Calu3 (cell line): ENCODE results near the gene CACNA1D. TPM values are rescaled to one million over a fixed set of nuclear protein-coding genes. Genes with fewer than 3 reads are reported as not detected.

Experiments used
- BruUV-seq: library from RNA; stranded (reverse); fragments of 400-500 nt; replicated peaks from 2 replicates; lab custom pipeline; 2021; lab: Mats Ljungman, UMichigan
- CTCF ChIA-PET: fragments of 300-600 bp; sonication (Branson Sonifier 250); formaldehyde crosslinking; loops from one replicate; lab custom pipeline; 2022; ENCODE audit warnings: antibody characterized with exemption; lab: Charles Lee
- DNase-seq: peaks from one replicate; pipeline ENCODE4 v3.0.0; 2022
- H3K27ac Mint-ChIP-seq: one replicate; pipeline ENCODE4 v1.8.0; 2022; ENCODE audit warnings: mixed read lengths; ENCODE audit not compliant: unreplicated experiment
- H3K27me3 Mint-ChIP-seq: one replicate; pipeline ENCODE4 v1.8.0; 2022; ENCODE audit warnings: mixed read lengths; ENCODE audit not compliant: unreplicated experiment
- H3K36me3 Mint-ChIP-seq: one replicate; pipeline ENCODE4 v1.8.0; 2022; ENCODE audit warnings: mild to moderate bottlenecking, moderate library complexity, mixed read lengths; ENCODE audit not compliant: insufficient read depth, unreplicated experiment
- H3K4me1 Mint-ChIP-seq: one replicate; pipeline ENCODE4 v1.8.0; 2022; ENCODE audit warnings: mild to moderate bottlenecking, low read depth, mixed read lengths; ENCODE audit not compliant: unreplicated experiment
- H3K4me3 Mint-ChIP-seq: one replicate; pipeline ENCODE4 v1.8.0; 2022; ENCODE audit warnings: mild to moderate bottlenecking, low read depth, moderate library complexity, mixed read lengths; ENCODE audit not compliant: unreplicated experiment
- H3K9me3 Mint-ChIP-seq: one replicate; pipeline ENCODE4 v1.8.0; 2022; ENCODE audit warnings: low read depth, mixed read lengths; ENCODE audit not compliant: unreplicated experiment
- intact Hi-C: fragments of 100-400 bp; cut with micrococcal nuclease; formaldehyde crosslinking; loops from one replicate; pipeline ENCODE4 v1.10.0; 2022; ENCODE audit not compliant: unreplicated experiment
- total RNA-seq: library from RNA; stranded (reverse); gene quantifications from 2 replicates; pipeline ENCODE4 v1.2.3, GENCODE V29; 2022
- TF ChIP-seq, protein P1 (sequence below): fragments of 200-600 bp; IDR thresholded peaks from one replicate; pipeline ENCODE4 v1.8.0; 2022; ENCODE audit warnings: antibody characterized with exemption; ENCODE audit not compliant: unreplicated experiment

The CACNA1D gene
- total RNA-seq, 1 experiment from 2014 or later, result 48.3 TPM

DNA sequence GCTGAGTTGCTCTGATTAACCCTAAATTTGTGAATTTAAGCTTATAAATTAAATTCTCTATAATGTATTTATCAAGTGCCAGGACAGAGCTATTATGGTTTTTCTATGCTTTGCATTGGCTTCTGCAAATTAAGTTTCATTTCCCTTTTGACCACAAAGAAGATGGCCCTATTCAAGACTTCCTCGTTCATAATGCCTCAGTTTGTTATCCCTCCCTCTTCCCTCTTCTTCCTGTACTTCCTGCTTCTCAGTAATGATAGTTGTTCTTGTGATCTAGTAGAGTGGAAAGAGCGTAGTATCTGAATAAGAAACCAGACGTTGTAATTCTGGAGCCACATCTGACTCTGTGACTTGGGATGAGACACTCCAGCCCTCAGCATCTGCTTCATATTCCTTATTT lies 118.7 kb downstream of the CACNA1D start:
- no TSS peak for BruUV-seq
- DNase-seq, result no peak
- Mint-ChIP-seq H3K36me3 (no peaks in the 10 kb centered on the region), H3K4me1 (peaks cover 21% of the 10 kb centered on the region), H3K9me3 (peaks cover 4% of the 10 kb centered on the region), H3K27ac (no peak overlapping the region), H3K27me3 (no peaks in the 10 kb centered on the region), H3K4me3 (no peak overlapping the region)
- CTCF ChIA-PET, result no interaction called here
- intact Hi-C loops, result no loop called here
- TF ChIP-seq, protein P1, sequence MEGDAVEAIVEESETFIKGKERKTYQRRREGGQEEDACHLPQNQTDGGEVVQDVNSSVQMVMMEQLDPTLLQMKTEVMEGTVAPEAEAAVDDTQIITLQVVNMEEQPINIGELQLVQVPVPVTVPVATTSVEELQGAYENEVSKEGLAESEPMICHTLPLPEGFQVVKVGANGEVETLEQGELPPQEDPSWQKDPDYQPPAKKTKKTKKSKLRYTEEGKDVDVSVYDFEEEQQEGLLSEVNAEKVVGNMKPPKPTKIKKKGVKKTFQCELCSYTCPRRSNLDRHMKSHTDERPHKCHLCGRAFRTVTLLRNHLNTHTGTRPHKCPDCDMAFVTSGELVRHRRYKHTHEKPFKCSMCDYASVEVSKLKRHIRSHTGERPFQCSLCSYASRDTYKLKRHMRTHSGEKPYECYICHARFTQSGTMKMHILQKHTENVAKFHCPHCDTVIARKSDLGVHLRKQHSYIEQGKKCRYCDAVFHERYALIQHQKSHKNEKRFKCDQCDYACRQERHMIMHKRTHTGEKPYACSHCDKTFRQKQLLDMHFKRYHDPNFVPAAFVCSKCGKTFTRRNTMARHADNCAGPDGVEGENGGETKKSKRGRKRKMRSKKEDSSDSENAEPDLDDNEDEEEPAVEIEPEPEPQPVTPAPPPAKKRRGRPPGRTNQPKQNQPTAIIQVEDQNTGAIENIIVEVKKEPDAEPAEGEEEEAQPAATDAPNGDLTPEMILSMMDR, result no peak

DNA sequence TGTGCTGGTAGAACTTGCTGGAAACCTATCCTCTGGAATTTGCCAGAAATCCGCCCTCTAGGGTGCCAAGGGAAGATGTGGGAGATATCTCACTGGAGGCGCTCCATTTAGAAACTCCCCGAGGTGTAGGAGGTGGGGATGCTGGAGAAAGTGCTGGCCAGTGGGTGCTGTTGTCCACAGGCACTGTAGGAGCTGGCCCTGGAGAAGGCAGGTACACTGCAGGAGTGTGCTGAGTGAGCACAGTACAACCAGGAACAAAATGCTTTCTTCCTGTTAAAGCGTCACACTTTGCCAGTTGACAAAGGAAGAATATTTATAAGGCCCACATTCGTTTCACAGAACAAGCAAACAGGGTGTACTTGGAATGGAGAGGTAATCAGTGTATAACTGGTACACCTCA lies 119.9 kb downstream of the CACNA1D start:
- intact Hi-C loops, result no loop called here
- Mint-ChIP-seq H3K36me3 (no peaks in the 10 kb centered on the region), H3K9me3 (peaks cover 4% of the 10 kb centered on the region), H3K27ac (no peak overlapping the region), H3K4me3 (no peak overlapping the region), H3K27me3 (no peaks in the 10 kb centered on the region), H3K4me1 (peaks cover 21% of the 10 kb centered on the region)
- CTCF ChIA-PET, result no interaction called here
- TF ChIP-seq, protein P1, result no peak
- DNase-seq, result no peak
- BruUV-seq, result no TSS peak

DNA sequence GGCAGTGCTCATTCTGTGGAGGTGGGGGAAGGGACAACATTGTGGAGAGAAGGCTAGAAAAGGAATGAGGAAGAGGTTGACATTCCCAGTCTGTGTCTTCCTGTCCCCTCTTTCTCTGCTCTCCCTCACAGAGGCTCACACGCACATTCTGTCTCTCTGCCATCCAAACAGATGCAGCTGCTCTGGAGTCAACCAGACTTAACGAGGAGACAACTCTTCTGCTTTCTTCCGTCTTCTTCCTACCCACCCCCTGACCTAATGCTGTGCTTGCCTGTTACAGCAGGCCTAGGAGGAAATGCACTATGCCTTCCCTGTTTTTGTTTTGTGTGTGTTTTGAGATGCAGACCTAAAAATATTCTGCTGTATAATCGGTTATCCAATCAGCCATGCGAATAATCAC lies 121.9 kb downstream of the CACNA1D start:
- BruUV-seq, result no TSS peak
- CTCF ChIA-PET, result no interaction called here
- intact Hi-C loops, result no loop called here

GRCh38 chr3:53616971-53617892 lies 122.8 kb downstream of the CACNA1D start:
- no TSS peak for BruUV-seq
- Mint-ChIP-seq H3K27ac (no peak overlapping the region), H3K27me3 (no peaks in the 10 kb centered on the region), H3K4me1 (peaks cover 21% of the 10 kb centered on the region), H3K36me3 (no peaks in the 10 kb centered on the region), H3K9me3 (no peaks in the 10 kb centered on the region), H3K4me3 (no peak overlapping the region)
- TF ChIP-seq, protein P1, result no peak
- DNase-seq, result no peak
- CTCF ChIA-PET, result no interaction called here
- intact Hi-C loops, result no loop called here

More for the DNA sequence above, 121.9 kb downstream of the CACNA1D start:
- H3K4me1 Mint-ChIP-seq, result peaks cover 21% of the 10 kb centered on the region
- no peaks in the 10 kb centered on the region for H3K27me3 Mint-ChIP-seq
- H3K9me3 Mint-ChIP-seq, result no peaks in the 10 kb centered on the region
- no peak overlapping the region for H3K4me3 Mint-ChIP-seq
- DNase-seq, result no peak
- H3K27ac Mint-ChIP-seq, result no peak overlapping the region
- TF ChIP-seq, protein P1, result no peak
- no peaks in the 10 kb centered on the region for H3K36me3 Mint-ChIP-seq
